HepG2 (cell line): ENCODE results near the gene PHKG1. TPM values are rescaled to one million over a fixed set of nuclear protein-coding genes. Genes with fewer than 3 reads are reported as not detected.

Experiments
- CHCHD3 ChIP-seq: sonication (generic); formaldehyde crosslinking; IDR thresholded peaks from 2 replicates; pipeline ENCODE4 v1.8.0; 2022; ENCODE audit warnings: mild to moderate bottlenecking, missing genetic modification reagents, moderate library complexity
- DPF2 ChIP-seq: sonication (generic); formaldehyde crosslinking; IDR thresholded peaks from 2 replicates; pipeline ENCODE4 v1.4.0; 2020; ENCODE audit warnings: mild to moderate bottlenecking, low read depth, missing genetic modification reagents, borderline replicate concordance
- KDM5B ChIP-seq: sonication (generic); formaldehyde crosslinking; IDR thresholded peaks from 2 replicates; pipeline ENCODE4 v1.4.0; 2020; ENCODE audit warnings: missing genetic modification reagents, mild to moderate bottlenecking, borderline replicate concordance
- KLF11 ChIP-seq: IDR thresholded peaks from 2 replicates; pipeline ENCODE4 v1.6.1; 2016; ENCODE audit warnings: missing compliant biosample characterization
- SIX4 ChIP-seq: sonication (generic); formaldehyde crosslinking; IDR thresholded peaks from 2 replicates; pipeline ENCODE4 v1.4.0; 2020; ENCODE audit warnings: missing genetic modification reagents
- SMAD9 ChIP-seq: sonication (generic); formaldehyde crosslinking; IDR thresholded peaks from 2 replicates; pipeline ENCODE4 v1.5.1; 2020; ENCODE audit warnings: mild to moderate bottlenecking, missing genetic modification reagents
- SOX13 ChIP-seq, 3 experiments: fragments of 450-650 bp in 1 of 3; sonication (generic) in 1 of 3; formaldehyde crosslinking in 1 of 3; IDR thresholded peaks in 2 of 3; conservative IDR thresholded peaks in 1 of 3; 2 replicates each; pipeline versions ENCODE4 v1.5.0 to v1.6.1; 2016 to 2020; ENCODE audit warnings: antibody characterized with exemption in 1 of 3, mild to moderate bottlenecking in 1 of 3, missing compliant biosample characterization in 1 of 3, missing genetic modification reagents in 1 of 3, moderate library complexity in 1 of 3
- STAT5B ChIP-seq: sonication (generic); formaldehyde crosslinking; IDR thresholded peaks from 2 replicates; pipeline ENCODE4 v1.4.0; 2020; ENCODE audit warnings: missing genetic modification reagents
- TRIM24 ChIP-seq: sonication (generic); formaldehyde crosslinking; IDR thresholded peaks from 2 replicates; pipeline ENCODE4 v1.8.0; 2022; ENCODE audit warnings: mild to moderate bottlenecking, missing genetic modification reagents
- ZNF362 ChIP-seq: sonication (generic); formaldehyde crosslinking; IDR thresholded peaks from 2 replicates; pipeline ENCODE4 v1.4.0; 2020; ENCODE audit warnings: missing genetic modification reagents, mild to moderate bottlenecking, borderline replicate concordance
- ZNF563 ChIP-seq: sonication (generic); formaldehyde crosslinking; IDR thresholded peaks from 2 replicates; pipeline ENCODE4 v1.8.0; 2022; ENCODE audit warnings: mild to moderate bottlenecking, moderate library complexity, missing genetic modification reagents
- ZNF660 ChIP-seq: sonication (generic); formaldehyde crosslinking; IDR thresholded peaks from 2 replicates; pipeline ENCODE4 v1.5.1; 2020; ENCODE audit warnings: mild to moderate bottlenecking, low read depth, missing genetic modification reagents, borderline replicate concordance
- ZNF713 ChIP-seq: sonication (generic); formaldehyde crosslinking; IDR thresholded peaks from 2 replicates; pipeline ENCODE4 v1.4.0; 2020; ENCODE audit warnings: mild to moderate bottlenecking, missing genetic modification reagents
- ZNF879 ChIP-seq: sonication (generic); formaldehyde crosslinking; IDR thresholded peaks from 2 replicates; pipeline ENCODE4 v1.8.1; 2023; ENCODE audit warnings: missing genetic modification reagents
- ZSCAN9 ChIP-seq: IDR thresholded peaks from 2 replicates; pipeline ENCODE4 v1.6.1; 2016; ENCODE audit warnings: borderline replicate concordance
- polyA plus RNA-seq, 8 experiments: library from polyadenylated mRNA; depleted of rRNA in 3 of 8; stranded (reverse) in 7 of 8; unstranded in 1 of 8; fragments of >200 nt; fragmentation: Illumina TruSeq in 4 of 8; extraction: Trizol in 4 of 8; gene quantifications; 2 replicates each; pipeline versions ENCODE4 v1.2.1 to v1.2.3, GENCODE V29; 2011 to 2016; ENCODE audit warnings: low read depth in 4 of 8, missing spikeins in 1 of 8, mixed read lengths in 1 of 8; ENCODE audit not compliant: insufficient read depth in 1 of 8
- total RNA-seq, 5 experiments: library from RNA; depleted of rRNA; stranded (reverse); fragments of >200 nt; fragmentation: Illumina TruSeq; extraction: Trizol; gene quantifications; 2 replicates each; pipeline ENCODE4 v1.2.3, GENCODE V29; 2016; ENCODE audit warnings: low read depth in 1 of 5
- TF ChIP-seq, protein P1 (sequence below): sonication (generic); formaldehyde crosslinking; IDR thresholded peaks from 2 replicates; pipeline ENCODE4 v1.5.1; 2020; ENCODE audit warnings: mild to moderate bottlenecking, missing genetic modification reagents, moderate library complexity
- TF ChIP-seq, protein P2 (sequence below): sonication (generic); formaldehyde crosslinking; IDR thresholded peaks from 2 replicates; pipeline ENCODE4 v1.8.0; 2022; ENCODE audit warnings: mild to moderate bottlenecking, missing genetic modification reagents; ENCODE audit not compliant: insufficient replicate concordance
- TF ChIP-seq, protein P3 (sequence below): sonication (generic); formaldehyde crosslinking; IDR thresholded peaks from 2 replicates; pipeline ENCODE4 v1.4.0; 2020; ENCODE audit warnings: missing genetic modification reagents, borderline replicate concordance

The PHKG1 gene
- total and polyA plus RNA-seq, 2 of the 13 experiments (the other 11 are each of a cell fraction or from before 2014, with no cell fraction given): 0.44 to 0.71 TPM

DNA sequence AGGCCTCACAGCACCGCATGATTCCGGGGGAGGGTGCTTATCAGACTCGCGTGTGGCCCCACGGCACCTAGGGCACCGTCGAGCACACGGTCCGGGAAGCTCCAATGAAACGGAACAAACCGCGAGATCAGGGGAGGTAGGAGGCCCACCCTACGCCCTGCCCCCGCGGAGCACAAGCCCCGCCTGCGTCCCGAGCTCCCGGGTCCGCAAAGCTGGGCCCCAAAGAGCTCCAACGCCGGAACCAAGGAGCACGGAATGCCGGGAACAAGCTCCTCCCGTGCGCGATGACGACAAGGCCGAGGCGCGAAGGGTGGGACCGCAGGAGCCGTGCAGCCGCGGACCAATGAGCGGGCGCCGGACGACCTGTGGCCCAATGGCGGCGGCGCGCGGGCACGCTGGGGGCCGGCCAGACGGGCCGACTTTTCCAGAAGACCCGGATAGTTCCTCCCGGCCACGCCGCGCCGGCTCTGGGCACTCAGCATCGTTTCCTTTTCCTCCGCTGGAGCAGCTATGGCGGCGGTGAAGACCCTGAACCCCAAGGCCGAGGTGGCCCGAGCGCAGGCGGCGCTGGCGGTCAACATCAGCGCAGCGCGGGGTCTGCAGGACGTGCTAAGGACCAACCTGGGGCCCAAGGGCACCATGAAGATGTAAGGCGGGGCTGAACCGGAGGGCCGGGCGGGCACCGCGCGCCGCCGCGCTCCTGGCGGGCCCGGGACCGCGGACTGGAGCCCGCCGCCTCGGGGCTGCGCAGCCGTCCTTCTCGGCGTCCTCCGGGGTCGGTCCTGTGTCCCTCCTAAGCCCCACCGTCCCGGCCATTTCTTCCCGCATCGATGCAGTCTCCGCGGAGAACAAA, 41.2 kb downstream of the PHKG1 start, which contains the start of the genes CCT6A and PSPH (continued):
- TF ChIP-seq, protein P1, sequence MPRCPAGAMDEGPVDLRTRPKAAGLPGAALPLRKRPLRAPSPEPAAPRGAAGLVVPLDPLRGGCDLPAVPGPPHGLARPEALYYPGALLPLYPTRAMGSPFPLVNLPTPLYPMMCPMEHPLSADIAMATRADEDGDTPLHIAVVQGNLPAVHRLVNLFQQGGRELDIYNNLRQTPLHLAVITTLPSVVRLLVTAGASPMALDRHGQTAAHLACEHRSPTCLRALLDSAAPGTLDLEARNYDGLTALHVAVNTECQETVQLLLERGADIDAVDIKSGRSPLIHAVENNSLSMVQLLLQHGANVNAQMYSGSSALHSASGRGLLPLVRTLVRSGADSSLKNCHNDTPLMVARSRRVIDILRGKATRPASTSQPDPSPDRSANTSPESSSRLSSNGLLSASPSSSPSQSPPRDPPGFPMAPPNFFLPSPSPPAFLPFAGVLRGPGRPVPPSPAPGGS (CRISPR knock-in tag): peak; percentile 91
- TF ChIP-seq ZSCAN9 (peak; percentile 60; the same call in 1 of the 2 replicates), KDM5B (CRISPR knock-in tag) (peak; percentile 91), TRIM24 (no peak), KLF11 (0 out of 2 replicates have a peak, but pooled peaks have one; percentile 22), SIX4 (CRISPR knock-in tag) (peak; percentile 55; the same call in 1 of the 2 replicates), ZNF362 (CRISPR knock-in tag) (peak; percentile 58; the same call in 1 of the 2 replicates), ZNF660 (CRISPR knock-in tag) (0 out of 2 replicates have a peak, but pooled peaks have one; percentile 56), SMAD9 (peak; percentile 22; the same call in 1 of the 2 replicates), ZNF563 (no peak; the same call in none of the 2 replicates), ZNF713 (CRISPR knock-in tag) (0 out of 2 replicates have a peak, but pooled peaks have one; percentile 34), ZNF879 (CRISPR knock-in tag) (no peak), DPF2 (no peak), STAT5B (CRISPR knock-in tag) (no peak; the same call in 1 of the 2 replicates), SOX13 (IDR thresholded peaks at IDR 0.05) (peak; percentile 52; the same call in 1 of the 2 replicates), SOX13 (CRISPR knock-in tag; conservative IDR thresholded peaks at IDR 0.05 in 1 of 2, IDR thresholded peaks at IDR 0.05 in 1 of 2) (peak in 1 of 2 experiments; percentile 54; a peak in 2 of 4 replicates), CHCHD3 (CRISPR knock-in tag) (no peak)
- TF ChIP-seq, protein P2, sequence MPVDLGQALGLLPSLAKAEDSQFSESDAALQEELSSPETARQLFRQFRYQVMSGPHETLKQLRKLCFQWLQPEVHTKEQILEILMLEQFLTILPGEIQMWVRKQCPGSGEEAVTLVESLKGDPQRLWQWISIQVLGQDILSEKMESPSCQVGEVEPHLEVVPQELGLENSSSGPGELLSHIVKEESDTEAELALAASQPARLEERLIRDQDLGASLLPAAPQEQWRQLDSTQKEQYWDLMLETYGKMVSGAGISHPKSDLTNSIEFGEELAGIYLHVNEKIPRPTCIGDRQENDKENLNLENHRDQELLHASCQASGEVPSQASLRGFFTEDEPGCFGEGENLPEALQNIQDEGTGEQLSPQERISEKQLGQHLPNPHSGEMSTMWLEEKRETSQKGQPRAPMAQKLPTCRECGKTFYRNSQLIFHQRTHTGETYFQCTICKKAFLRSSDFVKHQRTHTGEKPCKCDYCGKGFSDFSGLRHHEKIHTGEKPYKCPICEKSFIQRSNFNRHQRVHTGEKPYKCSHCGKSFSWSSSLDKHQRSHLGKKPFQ (CRISPR knock-in tag): no peak
- TF ChIP-seq, protein P3, sequence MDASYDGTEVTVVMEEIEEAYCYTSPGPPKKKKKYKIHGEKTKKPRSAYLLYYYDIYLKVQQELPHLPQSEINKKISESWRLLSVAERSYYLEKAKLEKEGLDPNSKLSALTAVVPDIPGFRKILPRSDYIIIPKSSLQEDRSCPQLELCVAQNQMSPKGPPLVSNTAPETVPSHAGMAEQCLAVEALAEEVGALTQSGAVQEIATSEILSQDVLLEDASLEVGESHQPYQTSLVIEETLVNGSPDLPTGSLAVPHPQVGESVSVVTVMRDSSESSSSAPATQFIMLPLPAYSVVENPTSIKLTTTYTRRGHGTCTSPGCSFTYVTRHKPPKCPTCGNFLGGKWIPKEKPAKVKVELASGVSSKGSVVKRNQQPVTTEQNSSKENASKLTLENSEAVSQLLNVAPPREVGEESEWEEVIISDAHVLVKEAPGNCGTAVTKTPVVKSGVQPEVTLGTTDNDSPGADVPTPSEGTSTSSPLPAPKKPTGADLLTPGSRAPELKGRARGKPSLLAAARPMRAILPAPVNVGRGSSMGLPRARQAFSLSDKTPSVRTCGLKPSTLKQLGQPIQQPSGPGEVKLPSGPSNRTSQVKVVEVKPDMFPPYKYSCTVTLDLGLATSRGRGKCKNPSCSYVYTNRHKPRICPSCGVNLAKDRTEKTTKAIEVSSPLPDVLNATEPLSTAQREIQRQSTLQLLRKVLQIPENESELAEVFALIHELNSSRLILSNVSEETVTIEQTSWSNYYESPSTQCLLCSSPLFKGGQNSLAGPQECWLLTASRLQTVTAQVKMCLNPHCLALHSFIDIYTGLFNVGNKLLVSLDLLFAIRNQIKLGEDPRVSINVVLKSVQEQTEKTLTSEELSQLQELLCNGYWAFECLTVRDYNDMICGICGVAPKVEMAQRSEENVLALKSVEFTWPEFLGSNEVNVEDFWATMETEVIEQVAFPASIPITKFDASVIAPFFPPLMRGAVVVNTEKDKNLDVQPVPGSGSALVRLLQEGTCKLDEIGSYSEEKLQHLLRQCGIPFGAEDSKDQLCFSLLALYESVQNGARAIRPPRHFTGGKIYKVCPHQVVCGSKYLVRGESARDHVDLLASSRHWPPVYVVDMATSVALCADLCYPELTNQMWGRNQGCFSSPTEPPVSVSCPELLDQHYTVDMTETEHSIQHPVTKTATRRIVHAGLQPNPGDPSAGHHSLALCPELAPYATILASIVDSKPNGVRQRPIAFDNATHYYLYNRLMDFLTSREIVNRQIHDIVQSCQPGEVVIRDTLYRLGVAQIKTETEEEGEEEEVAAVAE (CRISPR knock-in tag): no peak
